GM23338 (cell line): ENCODE data around the gene MYLK.

Source experiments
- CREB1 ChIP-seq: fragments of 250-450 bp; sonication (Bioruptor Pico); IDR thresholded peaks from 2 replicates; pipeline ENCODE4 v1.5.0; 2020; ENCODE audit warnings: low read depth, mild to moderate bottlenecking, moderate library complexity
- EZH2 ChIP-seq: fragments of 200-600 bp; sonication (generic); IDR thresholded peaks from one replicate; pipeline ENCODE4 v1.8.0; 2017; ENCODE audit warnings: antibody characterized with exemption, mild to moderate bottlenecking, low read depth; ENCODE audit not compliant: unreplicated experiment
- EZH2phosphoT487 ChIP-seq: fragments of 200-600 bp; sonication (generic); IDR thresholded peaks from one replicate; pipeline ENCODE4 v1.8.1; 2018; ENCODE audit warnings: antibody characterized with exemption; ENCODE audit not compliant: unreplicated experiment
- JUNB ChIP-seq: IDR thresholded peaks from one replicate; pipeline ENCODE4 v1.6.1; 2016; ENCODE audit warnings: antibody characterized with exemption; ENCODE audit not compliant: unreplicated experiment
- POLR2AphosphoS5 ChIP-seq: IDR thresholded peaks from 2 replicates; pipeline ENCODE4 v1.6.1; 2016; ENCODE audit warnings: antibody characterized with exemption, low read depth
- STAT1 ChIP-seq: IDR thresholded peaks from one replicate; pipeline ENCODE4 v1.6.1; 2016; ENCODE audit warnings: antibody characterized with exemption; ENCODE audit not compliant: unreplicated experiment
- TF ChIP-seq, protein P1 (sequence below): IDR thresholded peaks from 2 replicates; pipeline ENCODE4 v1.6.1; 2016; ENCODE audit warnings: antibody characterized with exemption
- TF ChIP-seq, protein P2 (sequence below), 2 experiments: fragments of 200-600 bp in 1 of 2; sonication (generic) in 1 of 2; conservative IDR thresholded peaks; 2 replicates each; pipeline versions ENCODE4 v1.5.1 to v1.6.1; 2016 to 2017; ENCODE audit warnings: antibody characterized with exemption in 2 of 2, low read depth in 2 of 2, mild to moderate bottlenecking in 2 of 2, moderate library complexity in 1 of 2
- TF ChIP-seq, protein P3 (sequence below): IDR thresholded peaks from one replicate; pipeline ENCODE4 v1.6.1; 2018; ENCODE audit warnings: antibody characterized with exemption; ENCODE audit not compliant: unreplicated experiment
- TF ChIP-seq, protein P4 (sequence below): fragments of 250-450 bp; sonication (Bioruptor Pico); IDR thresholded peaks from 2 replicates; pipeline ENCODE4 v1.5.0; 2020; ENCODE audit warnings: mild to moderate bottlenecking, moderate library complexity

DNA sequence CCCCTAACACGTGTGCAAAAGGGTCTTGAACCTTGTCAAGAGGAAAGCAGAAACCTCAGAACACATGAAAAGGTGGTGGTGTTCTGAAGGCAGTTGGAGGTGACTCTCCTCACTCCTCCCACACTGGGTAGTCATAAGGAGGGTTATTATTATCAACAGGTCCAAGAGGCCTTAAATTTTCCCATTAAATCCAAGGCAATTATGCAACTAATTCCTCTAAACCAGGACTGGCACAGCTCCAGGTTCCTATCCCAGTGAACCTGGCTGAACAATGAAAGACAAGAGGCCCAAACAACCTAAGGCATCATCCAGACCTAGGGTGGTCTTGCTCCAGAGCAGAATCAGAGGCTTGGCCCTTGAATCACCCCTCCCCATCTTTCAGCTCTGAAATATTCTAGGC is 15.0 kb downstream of the MYLK start:
- TF ChIP-seq, protein P1, sequence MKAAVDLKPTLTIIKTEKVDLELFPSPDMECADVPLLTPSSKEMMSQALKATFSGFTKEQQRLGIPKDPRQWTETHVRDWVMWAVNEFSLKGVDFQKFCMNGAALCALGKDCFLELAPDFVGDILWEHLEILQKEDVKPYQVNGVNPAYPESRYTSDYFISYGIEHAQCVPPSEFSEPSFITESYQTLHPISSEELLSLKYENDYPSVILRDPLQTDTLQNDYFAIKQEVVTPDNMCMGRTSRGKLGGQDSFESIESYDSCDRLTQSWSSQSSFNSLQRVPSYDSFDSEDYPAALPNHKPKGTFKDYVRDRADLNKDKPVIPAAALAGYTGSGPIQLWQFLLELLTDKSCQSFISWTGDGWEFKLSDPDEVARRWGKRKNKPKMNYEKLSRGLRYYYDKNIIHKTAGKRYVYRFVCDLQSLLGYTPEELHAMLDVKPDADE = no peak
- TF ChIP-seq, protein P2, sequence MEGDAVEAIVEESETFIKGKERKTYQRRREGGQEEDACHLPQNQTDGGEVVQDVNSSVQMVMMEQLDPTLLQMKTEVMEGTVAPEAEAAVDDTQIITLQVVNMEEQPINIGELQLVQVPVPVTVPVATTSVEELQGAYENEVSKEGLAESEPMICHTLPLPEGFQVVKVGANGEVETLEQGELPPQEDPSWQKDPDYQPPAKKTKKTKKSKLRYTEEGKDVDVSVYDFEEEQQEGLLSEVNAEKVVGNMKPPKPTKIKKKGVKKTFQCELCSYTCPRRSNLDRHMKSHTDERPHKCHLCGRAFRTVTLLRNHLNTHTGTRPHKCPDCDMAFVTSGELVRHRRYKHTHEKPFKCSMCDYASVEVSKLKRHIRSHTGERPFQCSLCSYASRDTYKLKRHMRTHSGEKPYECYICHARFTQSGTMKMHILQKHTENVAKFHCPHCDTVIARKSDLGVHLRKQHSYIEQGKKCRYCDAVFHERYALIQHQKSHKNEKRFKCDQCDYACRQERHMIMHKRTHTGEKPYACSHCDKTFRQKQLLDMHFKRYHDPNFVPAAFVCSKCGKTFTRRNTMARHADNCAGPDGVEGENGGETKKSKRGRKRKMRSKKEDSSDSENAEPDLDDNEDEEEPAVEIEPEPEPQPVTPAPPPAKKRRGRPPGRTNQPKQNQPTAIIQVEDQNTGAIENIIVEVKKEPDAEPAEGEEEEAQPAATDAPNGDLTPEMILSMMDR (conservative IDR thresholded peaks at IDR 0.05; ENCODE audit: low read depth in 2 of 2) = no peak
- no peak for TF ChIP-seq POLR2AphosphoS5
- TF ChIP-seq EZH2phosphoT487 = no peak
- no peak for TF ChIP-seq EZH2
- TF ChIP-seq JUNB = no peak
- TF ChIP-seq, protein P3, sequence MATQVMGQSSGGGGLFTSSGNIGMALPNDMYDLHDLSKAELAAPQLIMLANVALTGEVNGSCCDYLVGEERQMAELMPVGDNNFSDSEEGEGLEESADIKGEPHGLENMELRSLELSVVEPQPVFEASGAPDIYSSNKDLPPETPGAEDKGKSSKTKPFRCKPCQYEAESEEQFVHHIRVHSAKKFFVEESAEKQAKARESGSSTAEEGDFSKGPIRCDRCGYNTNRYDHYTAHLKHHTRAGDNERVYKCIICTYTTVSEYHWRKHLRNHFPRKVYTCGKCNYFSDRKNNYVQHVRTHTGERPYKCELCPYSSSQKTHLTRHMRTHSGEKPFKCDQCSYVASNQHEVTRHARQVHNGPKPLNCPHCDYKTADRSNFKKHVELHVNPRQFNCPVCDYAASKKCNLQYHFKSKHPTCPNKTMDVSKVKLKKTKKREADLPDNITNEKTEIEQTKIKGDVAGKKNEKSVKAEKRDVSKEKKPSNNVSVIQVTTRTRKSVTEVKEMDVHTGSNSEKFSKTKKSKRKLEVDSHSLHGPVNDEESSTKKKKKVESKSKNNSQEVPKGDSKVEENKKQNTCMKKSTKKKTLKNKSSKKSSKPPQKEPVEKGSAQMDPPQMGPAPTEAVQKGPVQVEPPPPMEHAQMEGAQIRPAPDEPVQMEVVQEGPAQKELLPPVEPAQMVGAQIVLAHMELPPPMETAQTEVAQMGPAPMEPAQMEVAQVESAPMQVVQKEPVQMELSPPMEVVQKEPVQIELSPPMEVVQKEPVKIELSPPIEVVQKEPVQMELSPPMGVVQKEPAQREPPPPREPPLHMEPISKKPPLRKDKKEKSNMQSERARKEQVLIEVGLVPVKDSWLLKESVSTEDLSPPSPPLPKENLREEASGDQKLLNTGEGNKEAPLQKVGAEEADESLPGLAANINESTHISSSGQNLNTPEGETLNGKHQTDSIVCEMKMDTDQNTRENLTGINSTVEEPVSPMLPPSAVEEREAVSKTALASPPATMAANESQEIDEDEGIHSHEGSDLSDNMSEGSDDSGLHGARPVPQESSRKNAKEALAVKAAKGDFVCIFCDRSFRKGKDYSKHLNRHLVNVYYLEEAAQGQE = no peak
- no peak for TF ChIP-seq STAT1
- TF ChIP-seq, protein P4, sequence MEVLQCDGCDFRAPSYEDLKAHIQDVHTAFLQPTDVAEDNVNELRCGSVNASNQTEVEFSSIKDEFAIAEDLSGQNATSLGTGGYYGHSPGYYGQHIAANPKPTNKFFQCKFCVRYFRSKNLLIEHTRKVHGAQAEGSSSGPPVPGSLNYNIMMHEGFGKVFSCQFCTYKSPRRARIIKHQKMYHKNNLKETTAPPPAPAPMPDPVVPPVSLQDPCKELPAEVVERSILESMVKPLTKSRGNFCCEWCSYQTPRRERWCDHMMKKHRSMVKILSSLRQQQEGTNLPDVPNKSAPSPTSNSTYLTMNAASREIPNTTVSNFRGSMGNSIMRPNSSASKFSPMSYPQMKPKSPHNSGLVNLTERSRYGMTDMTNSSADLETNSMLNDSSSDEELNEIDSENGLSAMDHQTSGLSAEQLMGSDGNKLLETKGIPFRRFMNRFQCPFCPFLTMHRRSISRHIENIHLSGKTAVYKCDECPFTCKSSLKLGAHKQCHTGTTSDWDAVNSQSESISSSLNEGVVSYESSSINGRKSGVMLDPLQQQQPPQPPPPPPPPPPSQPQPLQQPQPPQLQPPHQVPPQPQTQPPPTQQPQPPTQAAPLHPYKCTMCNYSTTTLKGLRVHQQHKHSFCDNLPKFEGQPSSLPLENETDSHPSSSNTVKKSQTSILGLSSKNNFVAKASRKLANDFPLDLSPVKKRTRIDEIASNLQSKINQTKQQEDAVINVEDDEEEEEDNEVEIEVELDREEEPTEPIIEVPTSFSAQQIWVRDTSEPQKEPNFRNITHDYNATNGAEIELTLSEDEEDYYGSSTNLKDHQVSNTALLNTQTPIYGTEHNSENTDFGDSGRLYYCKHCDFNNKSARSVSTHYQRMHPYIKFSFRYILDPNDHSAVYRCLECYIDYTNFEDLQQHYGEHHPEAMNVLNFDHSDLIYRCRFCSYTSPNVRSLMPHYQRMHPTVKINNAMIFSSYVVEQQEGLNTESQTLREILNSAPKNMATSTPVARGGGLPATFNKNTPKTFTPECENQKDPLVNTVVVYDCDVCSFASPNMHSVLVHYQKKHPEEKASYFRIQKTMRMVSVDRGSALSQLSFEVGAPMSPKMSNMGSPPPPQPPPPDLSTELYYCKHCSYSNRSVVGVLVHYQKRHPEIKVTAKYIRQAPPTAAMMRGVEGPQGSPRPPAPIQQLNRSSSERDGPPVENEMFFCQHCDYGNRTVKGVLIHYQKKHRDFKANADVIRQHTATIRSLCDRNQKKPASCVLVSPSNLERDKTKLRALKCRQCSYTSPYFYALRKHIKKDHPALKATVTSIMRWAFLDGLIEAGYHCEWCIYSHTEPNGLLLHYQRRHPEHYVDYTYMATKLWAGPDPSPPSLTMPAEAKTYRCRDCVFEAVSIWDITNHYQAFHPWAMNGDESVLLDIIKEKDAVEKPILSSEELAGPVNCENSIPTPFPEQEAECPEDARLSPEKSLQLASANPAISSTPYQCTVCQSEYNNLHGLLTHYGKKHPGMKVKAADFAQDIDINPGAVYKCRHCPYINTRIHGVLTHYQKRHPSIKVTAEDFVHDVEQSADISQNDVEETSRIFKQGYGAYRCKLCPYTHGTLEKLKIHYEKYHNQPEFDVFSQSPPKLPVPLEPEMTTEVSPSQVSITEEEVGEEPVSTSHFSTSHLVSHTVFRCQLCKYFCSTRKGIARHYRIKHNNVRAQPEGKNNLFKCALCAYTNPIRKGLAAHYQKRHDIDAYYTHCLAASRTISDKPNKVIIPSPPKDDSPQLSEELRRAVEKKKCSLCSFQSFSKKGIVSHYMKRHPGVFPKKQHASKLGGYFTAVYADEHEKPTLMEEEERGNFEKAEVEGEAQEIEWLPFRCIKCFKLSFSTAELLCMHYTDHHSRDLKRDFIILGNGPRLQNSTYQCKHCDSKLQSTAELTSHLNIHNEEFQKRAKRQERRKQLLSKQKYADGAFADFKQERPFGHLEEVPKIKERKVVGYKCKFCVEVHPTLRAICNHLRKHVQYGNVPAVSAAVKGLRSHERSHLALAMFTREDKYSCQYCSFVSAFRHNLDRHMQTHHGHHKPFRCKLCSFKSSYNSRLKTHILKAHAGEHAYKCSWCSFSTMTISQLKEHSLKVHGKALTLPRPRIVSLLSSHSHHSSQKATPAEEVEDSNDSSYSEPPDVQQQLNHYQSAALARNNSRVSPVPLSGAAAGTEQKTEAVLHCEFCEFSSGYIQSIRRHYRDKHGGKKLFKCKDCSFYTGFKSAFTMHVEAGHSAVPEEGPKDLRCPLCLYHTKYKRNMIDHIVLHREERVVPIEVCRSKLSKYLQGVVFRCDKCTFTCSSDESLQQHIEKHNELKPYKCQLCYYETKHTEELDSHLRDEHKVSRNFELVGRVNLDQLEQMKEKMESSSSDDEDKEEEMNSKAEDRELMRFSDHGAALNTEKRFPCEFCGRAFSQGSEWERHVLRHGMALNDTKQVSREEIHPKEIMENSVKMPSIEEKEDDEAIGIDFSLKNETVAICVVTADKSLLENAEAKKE = no peak
- no peak for TF ChIP-seq CREB1 (CRISPR knock-in tag)
